K562 (cell line): ENCODE results near the gene OR2W1. TPM values are rescaled to one million over a fixed set of nuclear protein-coding genes. Genes with fewer than 3 reads are reported as not detected.

Source experiments
- CCNT2 ChIP-seq: IDR thresholded peaks from 2 replicates; pipeline ENCODE4 v1.6.1; 2011; ENCODE audit warnings: borderline replicate concordance, low read depth, mild to moderate bottlenecking, moderate library complexity, mixed read lengths, low read length; ENCODE audit not compliant: insufficient read length; ENCODE audit errors: extremely low read depth
- MITF ChIP-seq: IDR thresholded peaks from 2 replicates; pipeline ENCODE4 v1.6.1; 2014; ENCODE audit warnings: antibody characterized with exemption
- MLLT1 ChIP-seq, 2 experiments: fragments of 450-650 bp; IDR thresholded peaks; 2 replicates each; pipeline ENCODE4 v1.6.1; 2016
- POLR2B ChIP-seq: fragments of 450-650 bp; IDR thresholded peaks from 2 replicates; pipeline ENCODE4 v1.6.1; 2018; ENCODE audit warnings: low read depth; ENCODE audit not compliant: partially characterized antibody
- RFX7 ChIP-seq: fragments of 250-450 bp; sonication (Bioruptor Pico); IDR thresholded peaks from 2 replicates; pipeline ENCODE4 v1.5.1; 2021; ENCODE audit warnings: mild to moderate bottlenecking
- SIX5 ChIP-seq, 2 experiments: IDR thresholded peaks; 2 replicates each; pipeline ENCODE4 v1.6.1; 2011; ENCODE audit warnings: low read length in 2 of 2, borderline replicate concordance in 1 of 2, low read depth in 1 of 2, mild to moderate bottlenecking in 1 of 2, moderate library complexity in 1 of 2; ENCODE audit not compliant: insufficient read depth in 1 of 2
- STAT6 ChIP-seq: sonication (generic); formaldehyde crosslinking; IDR thresholded peaks from 2 replicates; pipeline ENCODE4 v1.8.1; 2023; ENCODE audit warnings: mild to moderate bottlenecking, missing genetic modification reagents
- ZNF239 ChIP-seq: fragments of 250-450 bp; sonication (Bioruptor Pico); IDR thresholded peaks from 2 replicates; pipeline ENCODE4 v1.4.0; 2020; ENCODE audit warnings: mild to moderate bottlenecking
- ZNF699 ChIP-seq: fragments of 250-450 bp; sonication (Bioruptor Pico); IDR thresholded peaks from 2 replicates; pipeline ENCODE4 v1.8.0; 2021; ENCODE audit warnings: mild to moderate bottlenecking, moderate library complexity; ENCODE audit not compliant: insufficient replicate concordance
- ZNF717 ChIP-seq: fragments of 250-450 bp; sonication (Bioruptor Pico); IDR thresholded peaks from 2 replicates; pipeline ENCODE4 v1.5.0; 2021
- polyA plus RNA-seq, 8 experiments: library from polyadenylated mRNA; depleted of rRNA in 4 of 8; stranded (reverse) in 5 of 8; unstranded in 3 of 8; fragments of >200 nt; fragmentation: Nextera tagmentation in 2 of 8; fragmentation: Illumina TruSeq in 1 of 8; extraction: Ambion mirVana in 2 of 8; extraction: Trizol in 1 of 8; gene quantifications; 2 replicates each; pipeline versions ENCODE4 v1.2.1 to v1.2.3, GENCODE V29; 2011 to 2014; ENCODE audit warnings: inconsistent platforms in 1 of 8, missing spikeins in 1 of 8
- total RNA-seq, 7 experiments: library from RNA; depleted of rRNA in 6 of 7; stranded (reverse); fragments of >200 nt in 6 of 7; fragmentation: Illumina TruSeq in 2 of 7; extraction: Trizol in 2 of 7; gene quantifications; 2 replicates each; pipeline versions ENCODE4 v1.2.1 to v1.2.3, GENCODE V29; 2011 to 2021; ENCODE audit warnings: low replicate concordance in 1 of 7

OR2W1 gene
- total and polyA plus RNA-seq, 9 of the 15 experiments (the other 6 are each of a cell fraction or from before 2014, with no cell fraction given) = not detected

- TF ChIP-seq ZNF699 (CRISPR knock-in tag) (no peak), ZNF717 (no peak), CCNT2 (peak; percentile 62), ZNF239 (CRISPR knock-in tag) (no peak), MITF (peak; percentile 68), STAT6 (CRISPR knock-in tag) (0 out of 2 replicates have a peak, but pooled peaks have one; percentile 48), SIX5 (IDR thresholded peaks at IDR 0.05; ENCODE audit: borderline replicate concordance in 1 of 2, insufficient read depth in 1 of 2, low read depth in 1 of 2, low read length in 2 of 2) (no peak), MLLT1 (IDR thresholded peaks at IDR 0.05) (peak in 1 of 2 experiments; percentile 75; a peak in 2 of 4 replicates), POLR2B (peak; percentile 90), RFX7 (CRISPR knock-in tag) (no peak)
Observed at GRCh38 chr6:29005183-29005885, 39.6 kb downstream of the OR2W1 start, which contains the start of gene ZNF311 (continued).
